ENCODE results near the gene SPIC. TPM values are rescaled to one million over a fixed set of nuclear protein-coding genes. Genes with fewer than 3 reads are reported as not detected.

Gene SPIC
- total RNA-seq, 4 donors from 2014 or later = not detected

- peak; percentile 92 to 93 for ATAC-seq
- peaks cover 20% of the 10 kb centered on the region in 2 donors for H3K4me1 ChIP-seq
- no peaks in the 10 kb centered on the region for H3K9me3 ChIP-seq
- intact Hi-C loops (cut with DNase I; ENCODE audit: low total_unique reads) = loop anchor here (2.0 kb wide), 1 partner anchor 67 kb away; the partner anchor contains the start of gene MYBPC1
- TF ChIP-seq POLR2A (IDR thresholded peaks at IDR 0.05) = peak in 1 of 2 donors; percentile 49
- TF ChIP-seq CTCF (IDR thresholded peaks at IDR 0.05 in 4 of 5, conservative IDR thresholded peaks at IDR 0.05 in 1 of 5) = no peak
- DNase-seq = peak; percentile 71 to 89
- in situ Hi-C loops (cut with MboI; ENCODE audit: low sequenced_read_pairs in 4 of 4) = no loop called here
- H3K27ac ChIP-seq = peak overlapping the region; percentile 85 to 94 (median 92)
- no peaks in the 10 kb centered on the region for H3K36me3 ChIP-seq
- peak overlapping the region in 2 of 4 donors; percentile 15 to 22 for H3K4me3 ChIP-seq
- H3K27me3 ChIP-seq = no peaks in the 10 kb centered on the region
These were observed 52.5 kb downstream of the SPIC start for GRCh38 chr12:101527682-101528081.

GRCh38 chr12:101536069-101536674 is 61.0 kb downstream of the SPIC start:
- Histone ChIP-seq H3K27me3 (no peaks in the 10 kb centered on the region), H3K4me1 (peaks cover 13 to 19% of the 10 kb centered on the region in 2 donors), H3K4me3 (no peak overlapping the region), H3K36me3 (no peaks in the 10 kb centered on the region), H3K27ac (peak overlapping the region; percentile 45 to 71 (median 55)), H3K9me3 (no peaks in the 10 kb centered on the region)
- in situ Hi-C loops (cut with MboI; ENCODE audit: low sequenced_read_pairs in 4 of 4) = no loop called here
- DNase-seq (no peak), ATAC-seq (peak in 1 of 2 donors; percentile 79)
- intact Hi-C loops (cut with DNase I; ENCODE audit: low total_unique reads) = no loop called here
- TF ChIP-seq POLR2A (IDR thresholded peaks at IDR 0.05) = no peak
- no peak for TF ChIP-seq CTCF (IDR thresholded peaks at IDR 0.05 in 4 of 5, conservative IDR thresholded peaks at IDR 0.05 in 1 of 5)

Other genes with a start within 250 kb of the SPIC start
- gene UTP20, start 195.2 kb upstream of the SPIC start, total RNA-seq = 10 to 100 TPM in 3 of 4 donors, 1 to 10 TPM in 1; 5.9 to 15.5 (median 10.3) TPM
- 10 to 100 TPM; 50.7 to 57.3 (median 52.8) TPM for gene ARL1, start 67.6 kb upstream of the SPIC start, total RNA-seq
- 1,000 to 10,000 TPM; 2,958 to 5,874 (median 4,932) TPM for gene MYBPC1, start 119.6 kb downstream of the SPIC start, total RNA-seq
- 10 to 100 TPM; 32.3 to 67.3 (median 36.1) TPM for gene CHPT1, start 222.3 kb downstream of the SPIC start, total RNA-seq